ENCODE results near the gene COP1.

DNA sequence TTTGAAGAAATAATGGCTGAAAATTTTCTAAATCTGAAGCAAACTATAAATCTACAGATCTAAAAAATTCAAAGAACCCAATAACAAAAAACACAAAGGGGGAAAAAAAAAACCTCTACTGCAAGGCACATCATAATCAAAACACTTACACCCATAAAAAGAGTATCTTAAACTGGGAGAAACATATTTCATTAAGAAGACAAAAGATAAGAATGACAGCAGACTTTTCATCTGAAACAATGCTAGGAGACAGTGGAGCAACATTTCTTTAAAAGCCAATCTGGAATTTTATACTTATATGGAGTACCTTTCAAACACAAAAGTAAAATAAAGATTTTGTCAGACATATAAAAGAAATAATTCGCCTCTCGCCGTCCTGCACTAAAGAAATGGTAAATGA lies 49.1 kb downstream of the COP1 start:
- TF ChIP-seq, protein P1, sequence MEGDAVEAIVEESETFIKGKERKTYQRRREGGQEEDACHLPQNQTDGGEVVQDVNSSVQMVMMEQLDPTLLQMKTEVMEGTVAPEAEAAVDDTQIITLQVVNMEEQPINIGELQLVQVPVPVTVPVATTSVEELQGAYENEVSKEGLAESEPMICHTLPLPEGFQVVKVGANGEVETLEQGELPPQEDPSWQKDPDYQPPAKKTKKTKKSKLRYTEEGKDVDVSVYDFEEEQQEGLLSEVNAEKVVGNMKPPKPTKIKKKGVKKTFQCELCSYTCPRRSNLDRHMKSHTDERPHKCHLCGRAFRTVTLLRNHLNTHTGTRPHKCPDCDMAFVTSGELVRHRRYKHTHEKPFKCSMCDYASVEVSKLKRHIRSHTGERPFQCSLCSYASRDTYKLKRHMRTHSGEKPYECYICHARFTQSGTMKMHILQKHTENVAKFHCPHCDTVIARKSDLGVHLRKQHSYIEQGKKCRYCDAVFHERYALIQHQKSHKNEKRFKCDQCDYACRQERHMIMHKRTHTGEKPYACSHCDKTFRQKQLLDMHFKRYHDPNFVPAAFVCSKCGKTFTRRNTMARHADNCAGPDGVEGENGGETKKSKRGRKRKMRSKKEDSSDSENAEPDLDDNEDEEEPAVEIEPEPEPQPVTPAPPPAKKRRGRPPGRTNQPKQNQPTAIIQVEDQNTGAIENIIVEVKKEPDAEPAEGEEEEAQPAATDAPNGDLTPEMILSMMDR (IDR thresholded peaks at IDR 0.05): no peak
- TF ChIP-seq POLR2A (IDR thresholded peaks at IDR 0.05): no peak
